ENCODE data around the gene POTEB.
"Not testable (repeated sequence)": the region's sequence is repeated elsewhere in the genome, so short reads cannot be mapped to it uniquely, and the experiment has no call there.

The POTEB gene

DNA sequence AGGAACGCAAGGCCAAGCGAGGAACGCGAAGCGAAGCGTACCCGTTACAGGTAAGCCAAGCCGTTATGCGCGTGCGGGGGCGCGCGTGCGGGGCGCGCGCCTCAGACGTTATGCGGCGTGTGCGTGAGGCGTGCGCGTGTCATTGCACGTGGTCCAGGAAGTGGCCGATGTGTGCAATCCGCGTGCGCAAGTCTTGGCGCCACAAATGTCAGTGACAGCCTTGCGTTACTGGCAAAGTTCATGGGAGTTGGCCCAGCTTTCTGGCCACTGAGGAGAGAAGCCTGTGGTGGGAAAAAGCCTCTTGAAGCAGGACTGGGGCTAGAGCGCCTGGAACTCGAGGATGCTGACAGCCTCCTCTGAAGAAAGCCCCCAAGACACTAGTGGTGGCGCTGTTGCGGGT, at the start of gene POTEB:
Gene POTEB, minus strand, starts transcription at position 101 of the 400 bp plus-strand sequence. CDS start 489 bp downstream, outside the sequence.
- not testable (repeated sequence) for DNase-seq

DNA sequence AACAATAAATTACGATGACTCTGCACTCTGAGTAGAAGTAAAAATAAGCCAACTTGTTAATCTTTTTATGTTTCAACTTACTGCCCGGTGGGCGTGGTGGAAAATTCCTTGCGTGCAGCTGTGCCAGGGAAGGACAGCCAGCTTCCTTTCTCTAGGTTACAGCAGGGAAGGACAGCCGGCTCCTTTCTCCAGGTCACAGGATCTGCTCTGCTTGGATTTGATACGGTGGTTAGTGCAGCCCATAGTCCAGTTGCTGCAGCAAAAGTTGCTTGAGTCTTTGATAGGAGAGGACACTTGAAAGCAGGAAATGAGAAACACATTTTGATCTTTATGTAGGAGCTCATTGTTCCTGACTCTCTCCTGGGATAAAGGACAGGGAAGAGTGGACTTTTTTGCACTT, 13.4 kb upstream of the POTEB start:
- not testable (repeated sequence) for DNase-seq

DNA sequence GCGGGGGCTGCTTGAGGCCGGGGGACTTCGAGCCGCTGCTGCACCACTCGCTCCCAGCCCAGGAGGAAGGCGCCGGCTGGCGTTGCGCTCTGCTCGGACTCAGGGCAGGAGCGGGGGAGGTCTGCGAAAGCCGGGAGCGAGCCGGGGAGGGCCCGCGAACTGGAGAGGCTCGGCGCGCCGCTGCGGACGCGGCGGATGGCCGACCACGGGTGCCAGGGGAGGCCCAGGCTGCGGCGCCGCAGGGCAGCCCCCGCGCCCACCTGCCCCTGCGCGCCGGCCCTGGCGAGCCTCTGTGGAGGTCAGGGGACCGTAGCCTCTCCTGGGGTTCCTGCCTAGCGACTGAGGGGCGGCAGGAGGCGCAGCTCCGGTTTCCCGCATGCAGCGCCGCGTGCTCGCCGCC, 12.0 kb upstream of the POTEB start:
- not testable (repeated sequence) for DNase-seq

DNA sequence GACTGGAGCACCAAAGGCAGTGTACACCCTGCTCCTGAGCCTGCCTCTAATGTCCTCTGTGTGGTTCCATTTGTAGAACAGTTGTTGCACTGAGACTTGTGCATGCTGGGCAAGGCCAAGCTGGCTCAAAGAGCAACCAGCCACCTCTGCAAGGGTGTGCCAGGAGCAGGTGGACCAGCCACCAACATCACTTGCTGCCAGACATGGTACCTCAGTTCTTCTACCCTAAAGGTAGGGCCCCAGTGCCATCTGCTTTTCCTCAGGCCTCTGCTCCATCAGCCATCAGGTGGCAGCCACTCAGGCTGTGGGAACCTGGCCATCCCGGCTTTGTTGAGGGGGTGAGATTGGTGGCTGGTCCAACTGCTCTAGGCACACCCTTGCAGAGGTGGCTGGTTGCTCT, 38.7 kb downstream of the POTEB start:
- not testable (repeated sequence) for DNase-seq
